SK-N-DZ (cell line): ENCODE results near the gene PEPD.

Experiments used
- DNase-seq: peaks from one replicate; pipeline ENCODE4 v3.0.0-alpha.2; 2015; ENCODE audit warnings: low spot score

PEPD gene

DNA sequence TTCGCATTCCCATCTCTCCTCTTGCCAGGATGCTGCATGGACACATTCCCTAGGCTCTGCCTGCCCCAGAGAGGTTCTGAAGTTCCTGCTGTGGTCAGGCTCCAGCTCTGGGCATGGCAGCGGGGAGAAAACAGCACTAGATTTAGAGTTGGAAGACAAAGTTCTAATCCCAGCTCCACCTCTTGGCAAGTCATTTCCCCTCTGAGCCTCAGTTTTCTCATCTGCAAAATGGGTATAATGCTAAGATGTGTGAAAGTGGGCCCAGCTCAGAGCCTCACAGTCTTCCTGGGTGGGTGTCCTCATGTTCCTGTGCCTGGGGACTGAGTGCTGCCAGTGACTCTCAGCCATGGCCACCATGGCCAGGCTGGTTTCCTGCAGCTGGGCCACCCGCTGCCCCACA lies 9.6 kb downstream of the PEPD start:
- DNase-seq, result no peak

DNA sequence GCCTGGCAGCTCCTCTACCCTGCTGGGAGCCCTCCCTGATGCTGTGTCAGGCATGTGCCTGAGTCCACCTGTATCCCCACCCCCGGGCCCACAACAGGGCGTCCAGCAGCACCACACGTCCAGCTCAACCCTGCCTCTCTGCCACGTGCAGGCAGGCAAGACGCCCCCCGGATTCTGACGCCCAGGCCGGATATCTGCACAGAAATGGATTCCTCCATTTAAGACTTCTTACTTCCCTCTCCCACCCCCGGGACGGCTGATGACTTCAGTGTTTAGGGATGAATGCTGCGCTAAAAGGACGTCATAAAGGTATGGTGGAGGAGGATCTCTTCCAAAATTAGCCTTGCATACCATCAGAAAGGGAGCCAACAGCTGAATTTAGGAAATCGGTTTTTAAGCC lies 10.2 kb downstream of the PEPD start:
- DNase-seq, result no peak

DNA sequence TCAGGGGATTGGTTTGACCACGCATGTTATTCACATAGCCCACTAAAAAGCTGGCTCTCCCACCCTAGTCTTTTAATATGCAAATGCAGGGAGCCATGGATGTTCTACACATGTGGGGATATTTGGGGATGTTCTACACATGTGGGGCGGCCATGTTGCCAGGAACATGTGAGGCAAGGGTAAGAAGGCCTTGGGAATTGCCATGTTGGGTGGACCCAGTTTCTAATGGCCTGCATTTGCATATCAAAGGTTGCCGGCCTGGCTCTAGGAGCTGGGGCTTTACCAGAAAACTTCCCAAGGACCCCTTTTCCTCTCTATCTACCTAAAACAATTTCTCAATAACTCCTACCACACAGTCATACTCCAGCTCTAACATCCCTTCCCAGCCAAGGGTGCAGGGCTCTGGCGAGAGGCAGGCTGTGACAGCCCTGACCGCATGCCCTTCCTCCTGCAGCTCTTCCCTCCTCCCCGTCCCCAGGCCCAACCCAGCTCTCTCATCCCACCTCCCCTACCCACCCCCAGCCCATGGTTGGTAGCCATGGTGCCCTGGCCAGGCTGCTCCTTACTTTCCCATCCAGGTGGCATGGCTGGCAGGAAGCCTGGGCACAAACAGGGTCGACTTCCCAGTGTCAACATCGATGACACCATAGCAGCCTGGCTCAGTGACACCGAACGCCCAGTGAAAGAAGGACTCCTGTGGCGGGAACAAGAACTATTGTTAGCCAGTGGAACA lies 11.0 kb downstream of the PEPD start:
- no peak for DNase-seq

DNA sequence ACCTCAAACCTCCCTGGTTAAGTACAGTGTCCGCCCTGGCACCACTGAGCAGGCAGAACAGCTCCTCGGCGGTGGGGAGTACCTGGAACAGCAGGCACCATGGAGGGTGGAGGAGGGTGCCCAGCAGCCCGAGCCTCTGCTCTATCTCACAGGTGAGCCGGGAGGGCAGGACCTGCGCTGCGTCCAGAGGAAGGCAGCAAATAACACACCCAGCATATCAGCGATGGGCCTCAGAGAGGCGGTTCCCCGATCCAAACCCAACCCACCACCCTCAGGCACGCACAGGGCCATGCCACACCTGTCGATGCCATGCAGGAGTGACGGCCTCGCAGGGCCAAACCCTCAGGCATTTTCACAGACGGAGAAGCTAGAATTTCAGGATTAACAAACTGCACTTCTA lies 11.8 kb downstream of the PEPD start:
- no peak for DNase-seq

DNA sequence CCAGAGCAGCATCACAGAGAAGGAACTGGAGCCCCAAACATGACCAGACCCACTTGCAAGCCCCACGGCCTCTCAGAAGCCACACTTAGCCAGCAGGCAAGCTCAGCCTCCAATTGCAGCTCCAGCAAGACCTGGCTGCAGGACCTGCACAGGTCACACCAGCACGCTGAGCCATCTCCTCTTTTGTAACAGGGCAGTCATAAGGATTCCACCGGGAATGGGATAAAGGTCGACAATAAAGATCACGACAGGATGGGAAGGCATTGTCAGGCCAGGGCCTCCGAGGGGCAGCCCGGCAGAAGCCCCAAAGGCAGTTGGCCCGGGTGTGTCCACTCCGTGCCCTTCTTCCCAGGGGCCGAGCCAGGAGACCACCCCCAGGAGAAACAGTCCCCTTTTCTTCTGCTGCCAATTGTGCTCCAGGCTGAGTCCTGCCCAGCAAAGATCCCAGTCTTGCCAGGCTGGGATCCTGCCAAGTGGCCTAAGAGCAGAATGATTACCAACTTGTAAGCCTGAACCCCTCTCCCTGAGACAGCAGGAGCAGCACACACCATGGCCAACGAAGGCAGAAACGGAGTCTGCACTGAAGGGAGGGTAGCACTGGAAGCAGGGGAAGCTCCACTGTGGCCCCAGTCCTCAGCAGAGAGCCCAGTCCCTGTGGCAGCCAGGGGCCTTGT lies 12.5 kb downstream of the PEPD start:
- DNase-seq, result no peak

DNA sequence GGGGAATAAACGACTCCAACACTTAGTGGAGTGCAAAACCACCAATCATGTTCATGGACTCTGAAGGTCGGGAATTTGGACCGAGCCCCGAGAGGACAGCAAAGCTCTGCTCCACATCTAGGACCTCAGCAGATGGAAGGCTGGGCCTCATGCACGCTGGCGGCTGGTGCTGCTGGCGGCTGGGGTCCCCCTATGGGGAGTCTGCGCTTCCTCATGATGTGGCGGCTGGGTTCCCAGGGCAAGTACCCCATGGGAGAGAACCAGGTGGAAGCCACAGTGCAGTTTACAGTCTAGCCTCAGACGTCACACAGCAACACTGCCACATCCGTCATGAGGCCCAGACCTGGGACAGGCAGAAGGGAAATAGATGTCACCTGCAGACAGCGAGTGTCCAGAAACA lies 13.2 kb downstream of the PEPD start:
- DNase-seq, result no peak

DNA sequence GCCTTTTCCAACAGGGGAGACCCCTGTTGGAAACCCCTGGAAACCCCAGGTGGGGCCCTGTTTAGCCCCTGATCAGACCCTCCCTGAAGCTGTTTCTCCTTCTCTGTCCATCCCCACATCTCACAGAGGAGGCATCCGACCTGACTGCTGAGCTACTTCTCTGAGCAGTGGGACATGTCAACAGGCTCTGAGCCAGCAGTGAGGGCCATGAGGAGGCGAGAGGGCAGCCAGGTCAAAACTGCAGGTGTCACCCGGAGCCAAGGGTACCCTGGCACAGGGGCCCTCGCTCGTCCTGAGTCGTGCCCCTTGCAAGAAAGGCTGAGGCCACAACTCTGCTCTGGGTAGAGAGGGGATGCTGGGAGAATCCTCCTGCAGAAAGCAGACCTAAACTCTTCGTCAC lies 13.6 kb downstream of the PEPD start:
- DNase-seq, result no peak

DNA sequence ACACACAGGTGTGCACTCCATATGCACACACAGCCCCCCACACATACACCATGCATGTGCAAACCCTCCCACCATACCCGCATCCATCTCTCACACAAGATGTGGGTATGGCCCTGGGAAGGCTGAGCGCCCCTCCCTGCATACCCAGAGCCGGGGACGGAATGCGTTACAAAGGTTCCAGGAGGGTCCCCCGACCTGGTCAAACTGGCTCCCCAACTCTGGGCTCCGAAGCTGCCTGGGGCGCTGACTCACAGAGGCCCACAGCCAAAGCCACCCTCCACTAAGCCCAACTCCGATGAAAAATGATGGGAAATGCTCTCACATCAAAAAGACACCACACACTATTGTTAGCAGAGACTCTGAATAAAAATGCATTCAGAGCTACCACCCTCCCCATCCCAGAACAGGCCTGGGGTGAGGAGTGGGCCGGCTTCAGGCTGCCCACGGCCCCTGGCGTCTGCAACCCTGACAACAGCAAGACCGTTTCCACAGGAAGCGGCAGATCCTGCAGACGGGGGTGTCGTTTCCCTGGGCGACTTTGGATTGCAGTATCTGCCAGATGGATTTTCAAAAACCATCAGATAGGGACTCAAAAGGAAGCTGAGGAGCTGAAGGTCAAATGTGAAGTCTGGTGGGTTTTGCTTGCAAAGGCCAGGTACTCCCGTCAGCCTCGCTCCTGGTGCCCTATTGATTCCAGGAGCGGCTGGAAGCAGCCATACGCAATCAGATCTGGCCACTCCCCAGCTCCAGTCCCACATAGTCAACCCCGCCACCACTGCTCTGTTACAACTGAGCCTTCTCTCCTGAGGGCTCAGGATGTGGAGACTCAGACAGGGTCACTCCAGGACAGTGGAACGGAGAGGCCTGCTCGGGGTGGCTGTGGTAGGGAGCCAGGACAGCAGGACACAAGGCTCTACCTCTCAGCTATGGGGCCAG lies 14.3 kb downstream of the PEPD start:
- DNase-seq, result peak; percentile 69

DNA sequence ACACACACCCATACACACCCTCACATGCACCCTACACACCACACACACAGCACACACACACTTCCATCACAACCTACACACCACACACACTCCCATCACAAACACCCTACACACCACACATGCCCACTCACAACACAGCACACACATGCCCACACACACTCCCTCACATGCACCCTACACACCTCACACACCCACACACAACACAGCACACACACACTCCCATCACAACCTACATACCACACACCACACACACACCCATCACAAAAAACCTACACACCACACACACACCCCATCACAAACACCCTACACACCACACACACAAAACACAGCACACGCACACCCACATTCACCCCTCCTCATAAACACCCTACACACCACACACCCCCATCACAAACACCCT lies 15.1 kb downstream of the PEPD start:
- no peak for DNase-seq

DNA sequence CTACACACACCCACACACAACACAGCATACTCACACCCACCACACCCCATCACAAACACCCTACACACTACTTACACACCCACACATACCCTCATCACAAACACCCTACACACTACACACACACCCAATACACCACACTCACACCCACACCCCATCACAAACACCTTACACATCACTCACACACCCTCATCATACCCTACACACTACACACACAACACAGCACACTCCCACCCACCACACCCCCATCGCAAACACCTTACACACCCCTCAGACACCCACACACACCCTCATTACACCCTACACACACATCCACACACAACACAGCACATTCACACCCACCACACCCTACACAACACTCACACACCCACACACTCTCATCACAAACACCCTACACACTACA lies 15.8 kb downstream of the PEPD start:
- no peak for DNase-seq

DNA sequence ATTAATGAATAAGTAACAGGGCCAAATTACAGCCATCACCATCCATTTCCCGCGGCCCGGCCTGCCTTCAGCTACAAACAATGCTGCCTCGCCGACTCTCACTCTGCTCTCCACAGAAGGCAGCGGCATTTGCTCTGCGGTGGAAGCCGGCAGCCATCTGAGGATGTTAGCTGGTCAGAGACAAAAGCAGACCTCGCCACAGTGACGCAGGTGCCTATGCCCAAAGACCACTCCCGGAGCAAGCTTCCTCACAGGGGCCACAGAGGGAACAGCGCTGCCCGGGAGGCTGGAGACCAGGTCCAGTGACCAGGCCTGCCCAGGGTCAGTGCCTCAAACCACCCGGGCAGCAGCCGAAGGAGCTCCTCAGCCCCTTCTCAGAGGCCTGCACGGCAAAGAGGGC lies 16.4 kb downstream of the PEPD start:
- no peak for DNase-seq

DNA sequence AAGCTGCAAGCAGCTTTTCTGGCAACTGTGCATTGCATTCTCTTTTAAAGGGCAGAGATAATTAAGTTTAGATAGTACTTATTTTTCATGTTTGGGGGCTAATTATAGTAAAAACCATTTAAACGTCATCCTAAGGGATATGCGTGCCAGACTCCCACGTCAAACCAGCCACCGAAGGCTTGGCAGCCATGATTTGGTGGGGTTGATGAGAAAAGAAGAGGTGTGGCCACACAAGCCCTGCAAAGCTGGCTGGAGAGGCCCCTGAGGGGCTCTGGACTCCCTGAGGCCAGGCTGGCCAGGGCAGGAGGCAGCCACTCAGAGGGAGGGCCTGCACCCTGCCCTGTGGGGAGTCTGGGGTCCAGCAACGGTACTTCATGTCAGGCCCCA lies 17.5 kb downstream of the PEPD start:
- peak; percentile 63 for DNase-seq

DNA sequence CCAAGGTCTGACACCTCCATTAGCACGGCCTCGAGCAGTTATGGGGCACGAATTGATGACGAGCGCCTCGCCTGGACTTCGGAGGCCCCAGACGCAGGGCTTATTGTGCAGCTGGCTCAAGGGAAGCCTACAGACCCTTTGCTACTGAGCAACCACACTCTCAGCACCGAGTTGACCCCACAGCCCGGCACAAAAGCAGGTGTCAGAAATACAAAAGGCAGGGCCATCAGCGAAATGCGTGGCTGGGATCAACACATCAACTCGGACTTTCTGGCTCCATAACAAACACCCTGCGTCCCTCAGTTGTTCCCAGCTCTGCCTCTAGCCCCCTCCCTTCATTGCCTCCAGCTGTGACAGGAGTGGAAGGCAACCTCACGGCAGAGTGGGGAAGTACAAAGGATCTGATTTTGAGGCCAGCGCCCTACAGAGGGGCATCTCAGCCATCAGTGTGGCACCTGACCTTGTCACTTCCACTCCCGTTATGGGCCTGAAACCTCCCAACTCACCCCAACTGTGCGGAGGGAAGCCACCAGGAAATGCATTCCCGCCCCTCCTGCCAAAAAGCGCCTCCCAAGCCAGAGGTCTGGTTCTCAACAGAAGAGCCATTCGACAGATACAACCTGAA lies 18.0 kb downstream of the PEPD start:
- no peak for DNase-seq

DNA sequence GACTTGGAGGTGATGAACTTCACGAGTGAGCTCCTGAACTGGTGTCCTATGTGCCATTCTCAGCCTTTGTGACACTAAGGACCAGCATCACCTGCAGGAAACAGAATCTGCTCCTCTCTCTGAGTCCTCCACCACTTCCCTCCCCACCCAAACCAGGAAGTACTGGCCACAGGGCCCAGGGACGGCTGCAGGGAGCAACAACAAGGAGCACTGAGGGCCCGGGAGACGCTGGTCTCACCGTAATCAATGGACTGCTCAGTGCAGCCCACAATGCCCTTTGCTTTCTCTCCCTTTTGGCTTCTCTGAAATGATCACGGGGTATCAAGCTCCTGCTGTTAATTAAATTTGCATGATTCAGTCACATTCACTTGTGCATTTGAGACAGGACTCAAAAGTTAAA lies 18.6 kb downstream of the PEPD start:
- no peak for DNase-seq

DNA sequence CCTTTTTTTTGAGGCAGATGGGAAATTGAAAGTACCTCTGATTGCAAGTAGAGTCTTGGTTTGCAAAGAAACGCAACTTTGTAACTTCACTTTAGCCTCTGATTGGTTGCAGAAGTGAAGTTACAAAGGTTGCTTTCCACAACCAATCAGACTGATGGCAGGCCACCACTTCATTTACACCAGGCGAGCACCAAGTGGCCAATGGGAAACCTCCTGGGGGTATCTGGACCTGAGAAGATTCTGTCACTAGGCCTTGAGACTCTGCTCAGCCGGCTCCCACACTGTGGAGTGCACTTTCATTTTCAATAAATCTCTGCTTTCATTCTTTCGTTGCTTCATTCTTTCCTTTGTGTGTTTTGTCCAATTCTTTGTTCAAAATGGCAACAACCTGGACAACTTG lies 19.1 kb downstream of the PEPD start:
- DNase-seq, result no peak

DNA sequence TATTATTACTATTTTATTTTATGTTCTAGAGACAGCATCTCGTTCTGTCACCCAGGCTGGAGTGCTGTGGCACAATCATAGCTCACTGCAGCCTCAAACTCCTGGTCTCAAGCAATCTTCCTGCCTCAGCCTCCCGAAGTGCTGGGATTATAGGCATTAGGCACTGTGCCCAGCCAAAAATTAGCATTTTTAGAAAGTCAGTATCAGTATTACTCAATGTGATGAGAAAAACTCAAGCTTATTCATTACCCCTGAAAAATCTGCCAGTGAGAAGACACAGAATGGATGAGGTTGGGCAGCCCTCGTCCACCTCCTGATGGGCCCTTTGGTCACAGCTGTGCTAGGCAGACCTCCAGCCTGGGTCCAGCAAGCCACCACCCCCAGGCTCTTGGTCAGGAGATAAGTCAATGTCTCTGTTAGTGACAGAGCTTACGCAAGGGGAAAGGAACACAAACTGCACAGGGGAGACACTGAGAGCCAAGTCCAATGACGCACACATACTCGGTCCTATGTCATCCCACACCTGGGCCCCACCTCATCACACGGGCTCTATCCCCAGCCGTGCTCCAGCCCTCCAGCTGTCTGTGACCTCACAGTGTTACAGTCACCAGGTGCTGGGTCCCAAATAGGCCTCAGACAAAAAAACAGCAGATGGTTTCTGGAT lies 19.8 kb downstream of the PEPD start:
- DNase-seq, result no peak

DNA sequence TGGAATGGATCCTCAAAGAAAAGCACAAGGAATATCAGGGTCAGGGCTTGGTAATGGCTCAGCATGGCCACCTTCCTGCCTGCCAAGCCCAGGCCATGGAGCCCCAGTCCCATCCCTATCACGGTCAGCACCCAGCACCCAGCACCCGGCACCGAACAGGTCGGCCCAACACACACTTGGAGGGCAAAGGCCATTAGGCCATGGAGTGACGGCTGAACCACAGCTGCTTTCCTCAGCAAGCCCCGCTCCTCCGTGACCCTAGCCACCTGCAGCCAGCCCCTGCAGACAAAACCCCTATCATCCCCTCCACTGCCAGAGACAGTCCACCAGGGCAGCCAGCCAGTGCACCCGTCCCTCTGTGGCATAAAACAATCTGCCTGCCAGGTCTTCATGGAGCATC lies 20.6 kb downstream of the PEPD start:
- no peak for DNase-seq

DNA sequence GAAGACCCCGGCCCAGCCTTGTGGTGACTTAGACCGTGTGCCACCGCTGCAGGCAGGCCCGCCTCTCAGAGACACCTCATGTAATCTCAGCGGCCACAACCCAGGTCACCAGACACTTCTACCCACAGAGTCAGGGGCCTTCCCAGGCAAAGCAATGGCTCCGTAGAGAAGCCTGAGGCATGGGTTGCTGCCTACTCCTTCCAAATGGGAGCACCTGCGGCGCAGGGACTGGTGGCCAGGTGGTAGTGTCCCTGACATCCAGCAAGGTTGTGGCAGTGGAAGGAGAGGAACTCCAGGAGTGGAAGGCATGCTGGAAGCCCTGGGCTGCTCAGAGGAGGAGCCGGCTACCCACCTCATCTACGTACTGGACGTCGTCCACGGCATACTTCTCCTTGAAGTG lies 21.0 kb downstream of the PEPD start:
- DNase-seq, result no peak

DNA sequence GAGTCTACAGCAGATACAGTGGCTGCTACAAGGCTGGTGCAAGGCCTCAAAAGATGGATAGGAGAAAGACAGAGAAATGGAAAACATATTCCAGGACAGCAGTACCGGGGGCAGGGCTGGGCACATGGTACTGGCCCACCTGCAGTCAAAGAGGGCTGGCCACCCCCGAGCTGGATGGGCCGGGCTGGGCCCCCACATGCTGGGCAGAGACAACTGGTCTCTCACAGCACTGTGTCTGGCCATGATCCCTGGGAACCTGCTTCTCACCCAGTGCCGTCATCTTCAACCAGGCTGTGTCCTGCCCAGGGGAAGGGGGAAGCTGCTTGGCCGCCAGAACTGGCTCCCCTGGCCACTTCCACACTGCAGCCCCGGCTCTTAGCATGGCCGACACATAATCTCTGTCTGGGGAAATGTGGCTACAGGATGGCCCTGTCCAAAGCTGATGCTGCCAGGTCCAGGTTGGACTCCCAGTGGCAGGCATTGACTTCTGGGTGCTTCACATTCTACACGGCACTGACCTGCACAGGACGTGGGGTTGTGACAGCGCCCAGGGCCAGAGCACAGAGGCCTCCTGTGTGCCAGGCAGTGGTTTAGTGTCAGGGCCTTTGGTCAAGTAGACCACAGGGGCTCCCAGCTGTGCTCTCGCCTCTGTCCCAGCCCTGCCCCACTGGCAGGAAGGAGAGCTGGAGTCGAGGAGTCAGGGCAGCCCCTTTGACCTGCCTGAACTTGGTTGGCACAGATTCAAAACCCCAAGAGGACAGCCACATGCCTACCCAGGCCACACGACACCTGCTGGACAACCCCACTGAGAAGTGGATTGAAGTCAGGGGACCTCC lies 21.7 kb downstream of the PEPD start:
- no peak for DNase-seq

DNA sequence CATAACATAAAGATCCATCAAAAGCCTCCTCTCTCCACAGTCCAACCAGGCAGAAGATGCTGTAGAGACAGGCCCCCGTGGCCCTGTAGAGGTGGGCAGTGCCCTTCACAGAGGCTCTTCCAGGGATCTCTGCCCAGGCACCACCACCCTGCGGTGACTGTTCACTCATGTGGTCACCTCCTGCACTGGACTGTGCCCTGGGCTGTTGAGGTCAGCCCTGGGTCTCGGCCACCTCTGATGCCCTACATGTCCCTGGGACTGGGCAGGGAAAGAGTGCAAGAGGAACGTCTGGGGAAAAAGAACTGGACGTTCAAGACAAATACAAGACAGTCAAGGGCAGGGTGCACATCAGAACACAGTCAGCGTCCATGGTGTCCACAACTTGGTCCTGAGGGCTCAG lies 22.3 kb downstream of the PEPD start:
- DNase-seq, result no peak
